Mesendoderm (in vitro differentiated cells): ENCODE data around the gene CCNA2.

ENCODE experiments used
- DNase-seq: peaks from one replicate; pipeline ENCODE4 v3.0.0; 2013
- H2AK5ac ChIP-seq: 2 replicates; pipeline ENCODE4 v1.6.1; 2013; ENCODE audit warnings: low read length, inconsistent platforms
- H2BK120ac ChIP-seq: 2 replicates; pipeline ENCODE4 v1.6.1; 2013; ENCODE audit warnings: low read depth, mild to moderate bottlenecking, low read length, moderate library complexity, mixed read lengths
- H2BK15ac ChIP-seq: replicated peaks from 2 replicates; pipeline ENCODE4 v1.6.1; 2013; ENCODE audit warnings: low read depth, mild to moderate bottlenecking, moderate library complexity
- H2BK5ac ChIP-seq: 2 replicates; pipeline ENCODE4 v1.6.1; 2013; ENCODE audit warnings: low read length, inconsistent platforms
- H3K18ac ChIP-seq: 2 replicates; pipeline ENCODE4 v1.6.1; 2013; ENCODE audit warnings: mild to moderate bottlenecking, low read length, mixed read lengths
- H3K23ac ChIP-seq: one replicate; pipeline ENCODE4 v1.6.1; 2013; ENCODE audit warnings: low read length
- H3K27ac ChIP-seq: 2 replicates; pipeline ENCODE4 v1.5.1; 2013; ENCODE audit warnings: low read depth, mild to moderate bottlenecking, inconsistent platforms, low read length, moderate library complexity
- H3K27me3 ChIP-seq: 2 replicates; pipeline ENCODE4 v1.6.1; 2013; ENCODE audit warnings: low read length, control low read depth, mild to moderate bottlenecking, inconsistent platforms; ENCODE audit not compliant: insufficient read depth, poor library complexity
- H3K36me3 ChIP-seq: 2 replicates; pipeline ENCODE4 v1.6.1; 2013; ENCODE audit warnings: low read length, inconsistent platforms; ENCODE audit not compliant: control insufficient read depth, insufficient read depth
- H3K4ac ChIP-seq: one replicate; pipeline ENCODE4 v1.6.1; 2013; ENCODE audit warnings: low read depth, mild to moderate bottlenecking, low read length, moderate library complexity
- H3K4me1 ChIP-seq: 2 replicates; pipeline ENCODE4 v1.6.1; 2013; ENCODE audit warnings: low read depth, low read length, inconsistent platforms; ENCODE audit not compliant: control insufficient read depth
- H3K4me2 ChIP-seq: 2 replicates; pipeline ENCODE4 v1.6.1; 2013; ENCODE audit warnings: low read length
- H3K4me3 ChIP-seq: 2 replicates; pipeline ENCODE4 v1.5.1; 2013; ENCODE audit warnings: mild to moderate bottlenecking, low read length
- H3K56ac ChIP-seq: one replicate; pipeline ENCODE4 v1.6.1; 2013; ENCODE audit warnings: low read length
- H3K79me1 ChIP-seq: 2 replicates; pipeline ENCODE4 v1.6.1; 2013; ENCODE audit warnings: low read length, inconsistent platforms
- H3K79me2 ChIP-seq: 2 replicates; pipeline ENCODE4 v1.6.1; 2013; ENCODE audit warnings: mild to moderate bottlenecking, low read length; ENCODE audit not compliant: control insufficient read depth, insufficient read depth
- H3K9ac ChIP-seq: 2 replicates; pipeline ENCODE4 v1.6.1; 2013; ENCODE audit warnings: low read length, inconsistent platforms
- H4K5ac ChIP-seq: one replicate; pipeline ENCODE4 v1.6.1; 2013; ENCODE audit warnings: low read length
- H4K8ac ChIP-seq: one replicate; pipeline ENCODE4 v1.6.1; 2013; ENCODE audit warnings: low read depth, mild to moderate bottlenecking, control low read depth, low read length, moderate library complexity
- WGBS: extraction: QIAGEN DNeasy Blood & Tissue Kit; methylation state at CpG from one replicate; pipeline ENCODE4 v1.1.7; 2013; ENCODE audit warnings: low lambda C conversion rate, missing lambda C conversion rate; ENCODE audit not compliant: insufficient coverage; ENCODE audit errors: extremely low coverage; 5-methylcytosine and 5-hydroxymethylcytosine counted together

The CCNA2 gene

DNA sequence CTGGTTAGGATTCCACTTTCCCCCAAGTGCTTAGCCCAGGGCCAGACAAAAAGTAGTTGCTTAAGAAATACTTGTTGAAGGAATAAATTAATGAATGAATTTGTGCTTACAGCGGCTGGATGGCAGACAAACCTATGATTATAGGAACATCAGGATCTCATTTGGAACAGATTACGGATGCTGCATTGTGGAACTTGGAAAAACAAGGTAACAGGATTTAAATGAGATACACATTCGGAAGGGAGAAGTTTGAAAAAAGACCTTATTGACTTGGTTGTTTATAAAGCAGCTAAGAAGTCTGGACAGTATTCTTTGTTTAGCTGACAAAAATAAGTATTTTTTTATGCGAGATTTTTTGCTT lies 22.0 kb downstream of the CCNA2 start:
- DNase-seq: no peak
- H3K79me2 ChIP-seq: peaks cover 13% of the 10 kb centered on the region
- no peak overlapping the region for H2BK5ac ChIP-seq
- H2BK15ac ChIP-seq: no peak overlapping the region
- peak overlapping the region; percentile 35 for H3K4me2 ChIP-seq
- no peak overlapping the region for H3K23ac ChIP-seq
- H3K27ac ChIP-seq: no peak overlapping the region
- H4K8ac ChIP-seq: no peak overlapping the region
- H3K36me3 ChIP-seq: peaks cover 2% of the 10 kb centered on the region
- peak overlapping the region; percentile 98 for H3K4me3 ChIP-seq
- peak overlapping the region; percentile 99 for H3K56ac ChIP-seq
- H3K4ac ChIP-seq: no peak overlapping the region
- no peak overlapping the region for H3K18ac ChIP-seq
- H3K79me1 ChIP-seq: no peaks in the 10 kb centered on the region
- no peaks in the 10 kb centered on the region for H3K27me3 ChIP-seq
- peak overlapping the region; percentile 98 for H3K9ac ChIP-seq
- H2BK120ac ChIP-seq: no peak overlapping the region
- no CpG with 5 or more reads among the region's 4 CpGs for WGBS
- no peaks in the 10 kb centered on the region for H3K4me1 ChIP-seq
- H4K5ac ChIP-seq: no peak overlapping the region
- H2AK5ac ChIP-seq: no peak overlapping the region

DNA sequence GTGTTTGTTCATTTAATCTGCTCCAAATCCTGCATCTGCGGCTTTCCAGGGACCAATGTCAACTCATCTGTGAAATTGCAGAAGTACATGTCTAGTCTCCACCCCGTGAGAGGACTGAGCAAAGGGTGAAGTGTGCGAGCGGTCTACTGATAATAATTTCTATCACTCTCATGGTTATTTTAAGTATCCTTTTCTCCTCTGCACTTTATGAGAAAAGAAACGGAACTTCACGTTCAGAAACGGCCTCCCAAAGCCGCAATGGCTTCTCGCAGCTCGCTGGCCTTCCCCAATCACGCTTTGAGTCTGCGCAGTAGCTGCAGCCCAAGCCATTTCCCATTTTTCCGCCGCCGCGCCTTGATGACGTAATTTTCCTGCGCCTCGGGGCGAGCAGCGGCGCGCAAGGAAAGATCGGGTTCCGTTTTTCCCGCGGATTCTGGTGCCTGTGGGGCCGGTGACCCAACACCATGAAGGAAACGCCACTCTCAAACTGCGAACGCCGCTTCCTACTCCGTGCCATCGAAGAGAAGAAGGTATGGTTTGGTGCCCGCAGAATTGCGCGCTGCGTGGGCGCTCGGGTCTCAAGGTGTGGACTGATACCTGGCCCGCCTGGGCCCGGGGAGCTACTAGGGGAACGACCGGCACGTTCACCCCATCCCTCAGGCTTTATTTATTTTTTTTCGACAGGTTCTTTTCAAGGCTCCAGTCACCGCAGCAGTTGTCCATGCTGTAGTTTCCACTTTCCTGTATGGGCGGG lies 22.5 kb downstream of the CCNA2 start, which contains the start of gene EXOSC9:
EXOSC9 (plus strand) TSS at position 363 of the 754 bp plus-strand sequence; CDS start at position 465, 102 bp downstream.
- H3K27ac ChIP-seq: peak within 1 kb of the TSS; percentile 57
- peak within 1 kb of the TSS; percentile 94 for H4K5ac ChIP-seq
- no CpG with 5 or more reads among the region's 48 CpGs for WGBS
- H3K27me3 ChIP-seq: no peaks in the 10 kb centered on the region
- no peak within 1 kb of the TSS for H2BK120ac ChIP-seq
- peak within 1 kb of the TSS; percentile 98 for H3K9ac ChIP-seq
- peak within 1 kb of the TSS; percentile 81 for H3K4ac ChIP-seq
- H3K4me3 ChIP-seq: peak within 1 kb of the TSS; percentile 98
- H3K4me2 ChIP-seq: peak within 1 kb of the TSS; percentile 92
- no peaks in the 10 kb centered on the region for H3K4me1 ChIP-seq
- peak within 1 kb of the TSS; percentile 81 for H3K18ac ChIP-seq
- H3K23ac ChIP-seq: peak within 1 kb of the TSS; percentile 76
- H2BK5ac ChIP-seq: peak within 1 kb of the TSS; percentile 44
- peaks cover 2% of the 10 kb centered on the region for H3K36me3 ChIP-seq
- no peaks in the 10 kb centered on the region for H3K79me1 ChIP-seq
- H2AK5ac ChIP-seq: no peak within 1 kb of the TSS
- H4K8ac ChIP-seq: peak within 1 kb of the TSS; percentile 98
- H3K56ac ChIP-seq: peak within 1 kb of the TSS; percentile 99
- DNase-seq: peak; percentile 97
- H2BK15ac ChIP-seq: no peak within 1 kb of the TSS
- peaks cover 13% of the 10 kb centered on the region for H3K79me2 ChIP-seq

DNA sequence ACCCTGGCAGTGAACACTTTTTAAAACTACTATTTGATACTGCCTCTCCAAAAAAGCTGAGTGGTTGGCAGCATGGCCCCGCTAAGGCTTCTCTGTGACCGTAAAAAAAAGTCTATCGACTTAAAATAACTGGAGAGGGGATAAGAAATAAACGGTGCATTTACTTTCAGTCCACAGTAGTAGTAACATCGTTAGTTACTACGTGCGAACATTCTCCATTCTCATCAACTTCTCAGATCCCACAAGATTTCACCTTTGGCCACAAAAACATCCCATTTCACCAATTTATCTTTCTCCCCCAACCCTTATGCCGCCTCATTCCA lies 23.1 kb downstream of the CCNA2 start:
- Histone ChIP-seq H3K18ac (peak overlapping the region; percentile 81), H3K4me3 (peak overlapping the region; percentile 68), H3K4ac (peak overlapping the region; percentile 81), H3K23ac (peak overlapping the region; percentile 76), H3K4me2 (peak overlapping the region; percentile 92), H3K4me1 (no peaks in the 10 kb centered on the region), H3K79me1 (no peaks in the 10 kb centered on the region), H3K36me3 (peaks cover 2% of the 10 kb centered on the region), H2BK5ac (peak overlapping the region; percentile 44), H2BK120ac (no peak overlapping the region), H4K8ac (peak overlapping the region; percentile 98), H3K9ac (peak overlapping the region; percentile 84), H3K27ac (peak overlapping the region; percentile 30), H2BK15ac (no peak overlapping the region), H3K56ac (peak overlapping the region; percentile 88), H4K5ac (peak overlapping the region; percentile 94), H3K27me3 (no peaks in the 10 kb centered on the region), H3K79me2 (peaks cover 13% of the 10 kb centered on the region), H2AK5ac (no peak overlapping the region)
- DNase-seq: no peak
- no CpG with 5 or more reads among the region's 8 CpGs for WGBS

DNA sequence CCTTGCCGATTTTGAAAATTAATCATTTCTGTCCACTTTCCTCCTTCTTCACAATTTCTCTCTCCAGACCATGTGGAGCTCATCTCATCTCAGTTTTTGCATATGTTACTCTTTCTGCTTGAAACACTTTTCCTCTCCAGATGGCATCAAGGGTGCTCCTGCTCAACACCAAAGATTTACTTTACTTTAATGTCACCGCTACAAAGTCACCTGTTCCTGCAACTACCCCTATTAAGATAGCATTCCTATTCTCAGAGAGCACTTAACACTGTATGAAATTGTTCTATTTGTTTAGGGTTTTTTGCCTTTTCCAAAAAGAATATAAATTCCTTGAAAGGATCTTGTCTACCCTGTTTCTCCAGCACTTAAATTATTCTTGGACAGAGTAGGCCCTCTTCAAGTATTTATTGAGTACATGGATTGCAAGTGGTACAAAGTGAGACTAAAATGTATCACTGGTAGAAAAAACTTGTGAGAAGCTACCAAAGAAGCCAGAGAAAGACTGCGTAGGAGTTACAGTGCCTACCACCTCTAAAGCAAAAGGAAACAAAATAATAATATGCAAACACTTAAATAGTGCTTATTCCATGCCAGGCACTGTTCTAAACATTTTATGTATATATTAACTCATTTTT lies 23.7 kb downstream of the CCNA2 start:
- Histone ChIP-seq H3K27ac (no peak overlapping the region), H2AK5ac (no peak overlapping the region), H3K23ac (no peak overlapping the region), H3K56ac (no peak overlapping the region), H3K4me1 (no peaks in the 10 kb centered on the region), H3K36me3 (peaks cover 2% of the 10 kb centered on the region), H3K79me1 (no peaks in the 10 kb centered on the region), H3K79me2 (peaks cover 13% of the 10 kb centered on the region), H3K4ac (no peak overlapping the region), H3K9ac (no peak overlapping the region), H4K5ac (no peak overlapping the region), H2BK15ac (no peak overlapping the region), H3K4me3 (no peak overlapping the region), H3K4me2 (no peak overlapping the region), H2BK5ac (no peak overlapping the region), H3K27me3 (no peaks in the 10 kb centered on the region), H2BK120ac (no peak overlapping the region), H4K8ac (no peak overlapping the region), H3K18ac (no peak overlapping the region)
- DNase-seq: no peak
- no CpG with 5 or more reads among the region's 3 CpGs for WGBS

DNA sequence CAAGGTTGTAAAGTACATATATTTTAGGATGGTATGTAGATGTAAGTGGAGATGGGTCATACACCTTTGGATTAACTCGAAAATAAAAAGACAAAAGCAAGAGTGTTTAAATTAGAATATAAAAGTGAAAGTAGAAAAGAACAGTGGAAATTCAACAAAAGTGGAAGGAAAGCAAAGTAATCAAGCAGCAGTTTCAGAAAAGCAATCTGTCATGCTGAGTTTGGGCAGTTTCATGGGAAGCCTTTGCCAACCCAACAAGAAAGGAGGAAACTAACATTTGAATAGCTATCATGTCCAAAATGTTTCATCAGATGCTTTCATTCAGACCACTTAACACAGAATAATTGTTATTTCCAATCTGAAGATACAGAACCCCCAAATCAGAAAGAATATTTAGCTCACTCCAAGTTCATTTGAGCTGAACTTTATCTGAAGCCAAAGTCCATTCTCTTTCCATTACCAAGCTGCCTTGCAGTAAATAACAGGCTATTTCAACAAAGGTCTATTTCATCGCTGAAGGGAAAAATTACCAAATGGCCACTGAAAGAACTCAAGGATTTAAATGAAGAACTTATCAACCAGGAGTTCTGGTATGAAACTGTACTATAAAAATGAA lies 24.4 kb downstream of the CCNA2 start:
- no peak overlapping the region for H2BK5ac ChIP-seq

More for the DNA sequence above, 24.4 kb downstream of the CCNA2 start:
- DNase-seq: no peak
- Histone ChIP-seq H3K18ac (no peak overlapping the region), H3K27ac (no peak overlapping the region), H2BK120ac (no peak overlapping the region), H3K4ac (no peak overlapping the region), H4K5ac (no peak overlapping the region), H3K79me1 (no peaks in the 10 kb centered on the region), H3K56ac (no peak overlapping the region), H2AK5ac (no peak overlapping the region), H3K4me3 (no peak overlapping the region), H3K27me3 (no peaks in the 10 kb centered on the region), H3K4me1 (no peaks in the 10 kb centered on the region), H4K8ac (no peak overlapping the region), H2BK15ac (no peak overlapping the region), H3K9ac (no peak overlapping the region), H3K79me2 (peaks cover 13% of the 10 kb centered on the region), H3K23ac (no peak overlapping the region), H3K4me2 (no peak overlapping the region), H3K36me3 (no peaks in the 10 kb centered on the region)
- WGBS: 100% methylated on average over 1 of the region's 2 CpGs
